HUES48 (cell line): ENCODE results near the gene ATG2B.

ENCODE experiments used
- H3K27ac ChIP-seq: one replicate; pipeline ENCODE4 v1.7.0; 2013; ENCODE audit warnings: low read depth, low read length, inconsistent platforms
- H3K27me3 ChIP-seq: 2 replicates; pipeline ENCODE4 v1.6.1; 2013; ENCODE audit warnings: mild to moderate bottlenecking, low read length; ENCODE audit not compliant: control insufficient read depth, insufficient read depth
- H3K36me3 ChIP-seq: 2 replicates; pipeline ENCODE4 v1.6.1; 2013; ENCODE audit warnings: low read length; ENCODE audit not compliant: control insufficient read depth, insufficient read depth
- H3K4me1 ChIP-seq: 2 replicates; pipeline ENCODE4 v1.6.1; 2013; ENCODE audit warnings: mild to moderate bottlenecking, low read length; ENCODE audit not compliant: control insufficient read depth, insufficient read depth
- H3K4me3 ChIP-seq: 2 replicates; pipeline ENCODE4 v1.5.1; 2013; ENCODE audit warnings: mild to moderate bottlenecking, low read depth, low read length
- H3K9ac ChIP-seq: 2 replicates; pipeline ENCODE4 v1.6.1; 2013; ENCODE audit warnings: mild to moderate bottlenecking, low read depth, low read length, moderate library complexity
- H3K9me3 ChIP-seq: 2 replicates; pipeline ENCODE4 v1.6.1; 2013; ENCODE audit warnings: low read length; ENCODE audit not compliant: control insufficient read depth, insufficient read depth

Gene ATG2B

DNA sequence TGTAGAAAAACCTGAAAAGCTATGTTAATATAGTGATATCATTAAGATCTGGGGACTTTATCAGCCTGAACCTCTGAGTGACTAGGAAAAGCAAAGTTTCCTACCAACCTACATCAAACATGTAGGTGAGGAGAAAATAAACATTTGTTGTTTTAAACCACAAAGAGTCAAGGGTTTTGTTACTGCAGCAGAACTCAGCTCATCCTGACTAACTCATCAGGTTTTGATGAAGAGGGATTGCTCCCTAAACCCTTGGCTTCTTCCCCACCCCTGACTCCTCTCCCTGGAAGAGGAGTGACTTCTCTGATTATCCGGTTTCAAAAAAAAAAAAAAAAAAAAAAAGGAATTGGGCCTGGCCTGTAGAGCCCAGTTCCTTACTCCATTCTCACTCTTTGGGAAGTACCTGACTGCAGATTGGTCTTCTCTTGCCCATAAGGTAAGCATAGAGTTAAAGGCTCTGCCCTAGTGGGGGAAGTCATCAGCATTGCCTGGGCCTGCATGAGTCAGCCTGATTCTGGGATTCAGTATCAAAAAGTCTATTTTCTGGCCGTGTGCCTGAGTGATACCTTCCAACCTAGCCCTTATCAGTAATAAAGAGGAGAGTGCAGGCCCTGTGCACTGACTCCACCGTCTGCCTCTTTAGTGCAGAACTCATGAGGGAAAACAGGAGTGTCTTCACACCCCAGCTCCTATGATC, 90.2 kb downstream of the ATG2B start:
- H3K27ac ChIP-seq = no peak overlapping the region
- H3K9ac ChIP-seq = no peak overlapping the region
- H3K36me3 ChIP-seq = no peaks in the 10 kb centered on the region
- H3K27me3 ChIP-seq = no peaks in the 10 kb centered on the region
- H3K4me1 ChIP-seq = peaks cover 8% of the 10 kb centered on the region; the same call in 1 of the 2 replicates
- no peak overlapping the region for H3K4me3 ChIP-seq
- no peaks in the 10 kb centered on the region; the same call in 1 of the 2 replicates for H3K9me3 ChIP-seq

DNA sequence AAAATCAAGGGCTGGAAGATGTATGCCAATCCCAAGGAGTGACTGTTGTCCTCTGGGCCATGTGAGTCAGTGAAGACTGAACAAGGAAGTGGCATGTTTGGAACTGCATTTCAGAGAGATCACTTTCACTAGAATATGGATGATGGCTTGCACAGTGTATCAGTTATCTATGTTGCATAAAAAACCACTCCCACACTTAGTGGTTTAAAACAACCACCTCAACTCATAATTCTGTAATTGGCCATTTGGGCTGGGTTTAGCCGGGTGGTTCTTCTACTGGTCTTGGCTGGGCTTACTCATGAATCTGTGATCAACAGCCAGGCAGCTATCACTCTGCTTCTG, 91.7 kb downstream of the ATG2B start:
- H3K4me1 ChIP-seq = 0 out of 2 replicates have a peak, but pooled peaks cover 3% of the 10 kb centered on the region
- no peaks in the 10 kb centered on the region for H3K27me3 ChIP-seq
- no peak overlapping the region for H3K27ac ChIP-seq
- H3K4me3 ChIP-seq = no peak overlapping the region
- no peaks in the 10 kb centered on the region for H3K36me3 ChIP-seq
- H3K9me3 ChIP-seq = no peaks in the 10 kb centered on the region; the same call in 1 of the 2 replicates
- H3K9ac ChIP-seq = no peak overlapping the region

DNA sequence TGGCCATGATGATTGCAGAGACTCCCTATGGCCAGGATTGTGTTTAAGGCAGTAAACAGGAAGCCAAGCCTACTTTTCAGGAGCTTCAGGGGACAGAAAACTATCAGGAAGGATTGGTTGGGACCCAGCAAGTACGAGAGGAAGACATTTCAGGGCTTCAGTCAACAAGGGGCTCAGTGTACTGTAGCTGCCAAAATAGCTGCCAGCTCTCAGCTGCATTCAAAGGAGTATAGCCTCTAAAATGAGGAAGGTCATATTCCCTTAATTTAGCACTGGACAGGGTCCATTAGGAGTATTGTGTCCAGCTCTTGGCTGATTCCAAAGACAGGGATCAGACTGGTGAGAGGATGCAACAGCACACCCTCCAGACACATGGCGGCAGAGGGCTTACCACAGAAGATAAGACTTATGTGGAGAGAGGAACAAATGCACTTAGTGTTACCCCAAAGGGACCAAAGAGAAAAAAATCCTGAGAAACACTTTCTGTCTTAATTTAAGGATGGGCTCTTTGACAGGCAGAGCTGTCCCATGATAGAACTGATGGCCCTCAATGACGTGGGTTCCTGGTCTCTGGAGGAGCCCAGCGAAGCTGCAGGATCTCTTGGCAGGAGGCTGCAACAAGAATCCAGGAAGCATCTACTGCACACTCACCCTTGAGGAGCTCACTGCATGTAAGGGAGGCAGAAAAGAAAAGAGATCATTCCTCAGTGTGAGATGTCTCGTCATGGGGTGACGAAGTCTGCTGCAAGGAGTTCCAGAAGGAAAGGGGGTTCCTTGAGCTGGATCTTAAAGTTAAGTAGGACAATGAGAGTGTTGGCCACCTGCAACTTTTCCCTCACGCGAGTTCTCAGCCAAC, 92.3 kb downstream of the ATG2B start:
- Histone ChIP-seq H3K4me3 (no peak overlapping the region), H3K4me1 (0 out of 2 replicates have a peak, but pooled peaks cover 3% of the 10 kb centered on the region), H3K27me3 (no peaks in the 10 kb centered on the region), H3K9ac (no peak overlapping the region), H3K9me3 (no peaks in the 10 kb centered on the region; the same call in 1 of the 2 replicates), H3K27ac (no peak overlapping the region), H3K36me3 (no peaks in the 10 kb centered on the region)

DNA sequence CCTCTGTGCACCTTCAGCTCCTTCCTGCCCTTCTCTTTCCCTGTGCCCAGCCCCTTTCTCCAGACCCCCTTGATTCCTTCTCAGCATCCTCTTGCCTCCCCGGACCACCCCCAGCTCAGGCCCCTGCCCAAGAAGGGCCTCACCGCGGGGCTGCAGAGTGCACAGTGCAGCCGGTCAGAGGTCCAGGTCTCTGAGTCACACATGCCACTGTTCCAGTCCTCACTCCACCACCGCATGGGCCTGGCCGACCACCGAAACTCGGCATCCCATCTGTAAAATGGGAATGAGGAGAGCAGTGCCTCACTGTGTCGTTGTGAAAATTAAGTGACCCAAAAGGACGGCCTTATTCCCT, 93.8 kb downstream of the ATG2B start:
- Histone ChIP-seq H3K9ac (no peak overlapping the region), H3K4me1 (no peaks in the 10 kb centered on the region), H3K27me3 (no peaks in the 10 kb centered on the region), H3K36me3 (no peaks in the 10 kb centered on the region), H3K27ac (no peak overlapping the region), H3K4me3 (no peak overlapping the region), H3K9me3 (no peaks in the 10 kb centered on the region; the same call in 1 of the 2 replicates)

GRCh38 chr14:96268431-96269358, 94.4 kb downstream of the ATG2B start:
- H3K4me1 ChIP-seq = no peaks in the 10 kb centered on the region
- no peak overlapping the region for H3K27ac ChIP-seq
- H3K9ac ChIP-seq = no peak overlapping the region
- no peak overlapping the region for H3K4me3 ChIP-seq
- H3K27me3 ChIP-seq = no peaks in the 10 kb centered on the region
- no peaks in the 10 kb centered on the region; the same call in 1 of the 2 replicates for H3K9me3 ChIP-seq
- no peaks in the 10 kb centered on the region for H3K36me3 ChIP-seq

GRCh38 chr14:96267916-96268315, 95.2 kb downstream of the ATG2B start:
- Histone ChIP-seq H3K9ac (no peak overlapping the region), H3K36me3 (no peaks in the 10 kb centered on the region), H3K4me3 (no peak overlapping the region), H3K9me3 (no peaks in the 10 kb centered on the region; the same call in 1 of the 2 replicates), H3K4me1 (no peaks in the 10 kb centered on the region), H3K27me3 (no peaks in the 10 kb centered on the region), H3K27ac (no peak overlapping the region)

- Histone ChIP-seq H3K27me3 (no peaks in the 10 kb centered on the region), H3K4me1 (no peaks in the 10 kb centered on the region), H3K27ac (no peak overlapping the region), H3K36me3 (no peaks in the 10 kb centered on the region), H3K9ac (no peak overlapping the region), H3K9me3 (no peaks in the 10 kb centered on the region; the same call in 1 of the 2 replicates), H3K4me3 (no peak overlapping the region)
These were observed 95.8 kb downstream of the ATG2B start for GRCh38 chr14:96267336-96267735.

GRCh38 chr14:96265383-96266095, 97.6 kb downstream of the ATG2B start:
- H3K9me3 ChIP-seq = no peaks in the 10 kb centered on the region
- H3K27ac ChIP-seq = no peak overlapping the region
- no peaks in the 10 kb centered on the region for H3K27me3 ChIP-seq
- no peaks in the 10 kb centered on the region for H3K36me3 ChIP-seq
- no peak overlapping the region for H3K9ac ChIP-seq
- no peaks in the 10 kb centered on the region for H3K4me1 ChIP-seq
- no peak overlapping the region for H3K4me3 ChIP-seq

GRCh38 chr14:96264853-96265252, 98.3 kb downstream of the ATG2B start:
- no peaks in the 10 kb centered on the region for H3K27me3 ChIP-seq

GRCh38 chr14:96264200-96264553, 99.0 kb downstream of the ATG2B start:
- H3K27me3 ChIP-seq = no peaks in the 10 kb centered on the region
- no peaks in the 10 kb centered on the region for H3K36me3 ChIP-seq
- H3K9ac ChIP-seq = no peak overlapping the region
- no peak overlapping the region for H3K4me3 ChIP-seq
- no peaks in the 10 kb centered on the region for H3K4me1 ChIP-seq
- H3K27ac ChIP-seq = no peak overlapping the region
- H3K9me3 ChIP-seq = no peaks in the 10 kb centered on the region

More at GRCh38 chr14:96264853-96265252, 98.3 kb downstream of the ATG2B start:
- H3K4me3 ChIP-seq = no peak overlapping the region
- H3K4me1 ChIP-seq = no peaks in the 10 kb centered on the region
- H3K9me3 ChIP-seq = no peaks in the 10 kb centered on the region
- no peak overlapping the region for H3K9ac ChIP-seq
- no peaks in the 10 kb centered on the region for H3K36me3 ChIP-seq
- H3K27ac ChIP-seq = no peak overlapping the region
